Heart right ventricle (tissue), 16 donors: Measurements from ENCODE around the gene PLEKHH3. TPM values are rescaled to one million over a fixed set of nuclear protein-coding genes. Genes with fewer than 3 reads are reported as not detected.
"Not testable (repeated sequence)": the region's sequence is repeated elsewhere in the genome, so short reads cannot be mapped to it uniquely, and the experiment has no call there.

Experiments
- ATAC-seq, 8 donors: fragments of 200-7000 bp; cut with Tn5 transposase; one replicate each; pipeline ENCODE4 v1.9.1; 2020; ENCODE audit warnings: mild to moderate bottlenecking in 8 of 8, moderate library complexity in 8 of 8, moderate number of reproducible peaks in 1 of 8
- DNase-seq, 2 donors: peaks; one replicate each; pipeline ENCODE4 v3.0.0-alpha.2; 2020
- H3K27ac ChIP-seq, 10 donors: fragments of 200-600 bp; sonication (generic) in 2 of 10; one replicate each; pipeline versions ENCODE4 v1.5.0 to v1.8.0; 2020 to 2022; ENCODE audit warnings: mild to moderate bottlenecking in 3 of 10
- H3K27me3 ChIP-seq, 7 donors: fragments of 200-600 bp; one replicate each; pipeline ENCODE4 v1.8.0; 2021 to 2022; ENCODE audit warnings: mild to moderate bottlenecking in 2 of 7
- H3K36me3 ChIP-seq, 9 donors: fragments of 200-600 bp; sonication (generic) in 1 of 9; one replicate each; pipeline versions ENCODE4 v1.5.0 to v1.8.0; 2020 to 2022; ENCODE audit warnings: mild to moderate bottlenecking in 2 of 9
- H3K4me1 ChIP-seq, 9 donors: fragments of 200-600 bp; sonication (generic) in 1 of 9; one replicate each; pipeline versions ENCODE4 v1.5.0 to v1.8.0; 2020 to 2022; ENCODE audit warnings: mild to moderate bottlenecking in 4 of 9
- H3K4me3 ChIP-seq, 10 donors: fragments of 200-600 bp; sonication (generic) in 2 of 10; one replicate each; pipeline versions ENCODE4 v1.5.0 to v1.8.0; 2020 to 2022; ENCODE audit warnings: mild to moderate bottlenecking in 7 of 10, moderate library complexity in 2 of 10
- H3K9me3 ChIP-seq, 11 donors: fragments of 200-600 bp in 10 of 11; sonication (generic) in 2 of 11; one replicate each; pipeline versions ENCODE4 v1.5.0 to v1.8.0; 2013 to 2022; ENCODE audit warnings: mild to moderate bottlenecking in 2 of 11, control low read depth in 1 of 11, moderate library complexity in 1 of 11
- WGBS, 2 donors: extraction: QIAGEN DNeasy Blood & Tissue Kit; methylation state at CpG; one replicate each; pipeline ENCODE4 v1.1.7; 2013; ENCODE audit warnings: inconsistent platforms in 1 of 2; 5-methylcytosine and 5-hydroxymethylcytosine counted together
- intact Hi-C, 10 donors: fragments of 100-400 bp; cut with DNase I; formaldehyde crosslinking; loops; one replicate each; pipeline versions ENCODE4 v1.11.1 to v1.14.2; 2022
- polyA plus RNA-seq, 2 donors: library from polyadenylated mRNA; stranded (reverse); fragments of 200-250 nt; gene quantifications; one replicate each; pipeline ENCODE4 v1.2.3, GENCODE V29; 2013
- total RNA-seq, 10 donors: library from RNA; stranded (reverse); fragmentation: NEBNext Ultra II Directional in 3 of 10; extraction: Animal tissue kit (Norgen Biotek cat#: 25700) in 3 of 10; gene quantifications; one replicate each; pipeline versions ENCODE4 v1.2.1 to v1.2.4, GENCODE V29; 2021 to 2023
- TF ChIP-seq, protein P1 (sequence below), 9 donors: fragments of 200-600 bp; sonication (generic) in 2 of 9; IDR thresholded peaks; one replicate each; pipeline versions ENCODE4 v1.5.0 to v1.8.0; 2021 to 2022; ENCODE audit warnings: antibody characterized with exemption in 9 of 9, mild to moderate bottlenecking in 5 of 9, moderate library complexity in 1 of 9
- donor health status: Arrhythmogenic right ventricular cardiomyopathy.
- donor health status: ischemic (EF 13 %, LVEDD 7.1; RV severe dilation, severe dysfunction).
- donor health status: healthy with polysubstance abuse.
- donor health status: DM: no; HTN: yes; CAD: no.
- donor health status: DM: no; HTN: no; CAD: no.
- donor health status: ischemic (EF 25% LVEDD 6.9; RV normal size, moderate dysfunction).
- donor health status: ischemic (EF 25% LVEDD 5.7; RV mildly dilated, moderate dysfunction).
- donor health status: healthy.
- donor health status: DM: yes; HTN: yes; CAD: no.
- donor health status: Ischemic cardiomyopathy.
- donor health status: ischemic (EF 35%, LVEDD 5.7; RV mildly dilated, moderate dysfunction).
- donor health status: nonischemic (EF 11% LVEDD 7.7; RV severe dilation, severe dysfunction).
- donor health status: DM: yes; HTN: yes; CAD: no.
- donor health status: PGD.
- donor health status: ischemic (EF 29% LVEDD 5.4; RV normal size, mild dysfunction).
- donor health status: nonischemic (EF 23%, LVEDD 6.1; RV moderate dilation, normal function).

PLEKHH3 gene
- total and polyA plus RNA-seq, 12 donors = 12.8 to 42.1 (median 22.8) TPM

DNA sequence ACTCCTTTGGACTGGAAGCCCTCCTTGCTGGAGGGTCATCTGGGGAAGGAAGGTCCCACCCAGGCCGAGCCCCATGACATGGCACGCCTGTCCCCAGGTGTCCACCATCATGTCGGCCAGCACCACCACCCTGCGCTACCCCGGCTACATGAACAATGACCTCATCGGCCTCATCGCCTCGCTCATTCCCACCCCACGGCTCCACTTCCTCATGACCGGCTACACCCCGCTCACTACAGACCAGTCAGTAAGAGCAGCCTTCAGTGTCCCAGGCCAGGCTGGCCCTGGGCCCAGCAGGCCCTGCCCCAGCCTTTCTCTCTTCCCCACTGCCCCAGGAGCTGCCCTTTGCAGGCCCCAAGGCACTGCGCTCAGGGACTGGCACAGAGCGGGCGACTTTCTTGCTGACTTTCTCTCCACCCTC lies 11.2 kb downstream of the PLEKHH3 start:
- Histone ChIP-seq H3K36me3 (peaks cover 0 to 90% (median 8%) of the 10 kb centered on the region in 9 donors), H3K27me3 (peaks cover 0 to 14% (median 0%) of the 10 kb centered on the region in 7 donors), H3K27ac (peak overlapping the region in 3 of 10 donors; percentile 7 to 26 (median 19)), H3K4me3 (no peak overlapping the region), H3K4me1 (peaks cover 10 to 45% (median 34%) of the 10 kb centered on the region in 9 donors), H3K9me3 (no peaks in the 10 kb centered on the region)
- intact Hi-C loops = loop anchor here in 2 of 10 donors (10.0 kb wide), 1 partner anchor 51 kb away; no protein-coding TSS in a partner anchor
- DNase-seq (no peak), ATAC-seq (no peak)
- WGBS, 2 donors = 81 to 86% methylated on average over 14 of the region's 14 CpGs
- TF ChIP-seq, protein P1, sequence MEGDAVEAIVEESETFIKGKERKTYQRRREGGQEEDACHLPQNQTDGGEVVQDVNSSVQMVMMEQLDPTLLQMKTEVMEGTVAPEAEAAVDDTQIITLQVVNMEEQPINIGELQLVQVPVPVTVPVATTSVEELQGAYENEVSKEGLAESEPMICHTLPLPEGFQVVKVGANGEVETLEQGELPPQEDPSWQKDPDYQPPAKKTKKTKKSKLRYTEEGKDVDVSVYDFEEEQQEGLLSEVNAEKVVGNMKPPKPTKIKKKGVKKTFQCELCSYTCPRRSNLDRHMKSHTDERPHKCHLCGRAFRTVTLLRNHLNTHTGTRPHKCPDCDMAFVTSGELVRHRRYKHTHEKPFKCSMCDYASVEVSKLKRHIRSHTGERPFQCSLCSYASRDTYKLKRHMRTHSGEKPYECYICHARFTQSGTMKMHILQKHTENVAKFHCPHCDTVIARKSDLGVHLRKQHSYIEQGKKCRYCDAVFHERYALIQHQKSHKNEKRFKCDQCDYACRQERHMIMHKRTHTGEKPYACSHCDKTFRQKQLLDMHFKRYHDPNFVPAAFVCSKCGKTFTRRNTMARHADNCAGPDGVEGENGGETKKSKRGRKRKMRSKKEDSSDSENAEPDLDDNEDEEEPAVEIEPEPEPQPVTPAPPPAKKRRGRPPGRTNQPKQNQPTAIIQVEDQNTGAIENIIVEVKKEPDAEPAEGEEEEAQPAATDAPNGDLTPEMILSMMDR (IDR thresholded peaks at IDR 0.05) = no peak

DNA sequence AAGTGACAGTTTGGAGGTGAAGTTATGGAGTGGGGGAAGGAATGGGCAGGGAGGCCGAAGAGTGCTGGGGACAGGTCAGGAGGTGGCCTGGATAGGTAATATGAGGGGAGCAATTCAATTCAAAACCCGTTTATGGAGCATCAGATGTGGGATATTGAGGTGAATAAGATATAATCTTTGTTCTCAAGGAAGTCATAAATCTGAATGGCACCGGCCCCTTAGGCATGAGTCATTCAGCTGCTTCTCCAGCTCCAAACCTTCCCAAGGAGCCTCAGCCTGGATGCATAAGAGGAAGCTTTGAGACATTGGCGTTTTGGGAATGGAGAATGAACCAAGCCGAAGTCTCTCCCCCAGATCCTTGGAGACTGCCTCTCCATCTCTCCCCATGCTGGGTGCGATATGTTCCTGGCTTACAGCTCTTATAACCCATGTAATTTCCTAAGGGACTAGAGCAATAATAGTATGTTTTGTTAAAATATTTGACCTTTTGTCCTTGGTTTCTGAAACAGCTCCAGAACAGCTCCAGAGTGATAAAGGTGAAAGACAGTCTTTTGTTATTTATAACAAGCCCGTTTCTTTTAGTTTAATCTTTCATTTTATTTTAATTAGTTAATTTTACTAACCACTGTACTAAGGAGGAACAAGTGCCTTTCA lies 16.0 kb downstream of the PLEKHH3 start:
- 60 to 66% methylated on average over 7 of the region's 7 CpGs for WGBS, 2 donors
- Histone ChIP-seq H3K27ac (peak overlapping the region in 1 of 10 donors; percentile 24), H3K9me3 (no peaks in the 10 kb centered on the region), H3K27me3 (no peaks in the 10 kb centered on the region), H3K36me3 (peaks cover 0 to 45% (median 0%) of the 10 kb centered on the region in 9 donors), H3K4me1 (peaks cover 0 to 25% (median 12%) of the 10 kb centered on the region in 9 donors), H3K4me3 (no peak overlapping the region)
- TF ChIP-seq, protein P1 (IDR thresholded peaks at IDR 0.05) = no peak
- DNase-seq = no peak
- ATAC-seq = no peak
- intact Hi-C loops = loop anchor here in 2 of 10 donors (10.0 kb wide), 1 partner anchor 46 kb away; no protein-coding TSS in a partner anchor

DNA sequence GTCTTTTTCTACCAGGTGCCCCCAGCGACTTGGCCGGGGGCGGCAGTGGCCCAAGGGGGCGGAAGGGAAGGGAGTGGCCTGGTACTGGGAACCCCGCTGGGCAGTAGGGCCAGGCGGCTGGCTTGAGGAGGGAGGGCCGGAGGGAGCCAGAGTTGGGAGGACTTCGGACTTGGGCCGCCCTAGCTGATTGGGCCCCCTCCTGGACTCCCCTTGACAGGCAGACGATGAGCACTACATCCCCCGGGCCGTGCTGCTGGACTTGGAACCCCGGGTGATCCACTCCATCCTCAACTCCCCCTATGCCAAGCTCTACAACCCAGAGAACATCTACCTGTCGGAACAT lies 16.9 kb downstream of the PLEKHH3 start:
- ATAC-seq = peak in 7 of 8 donors; percentile 12 to 53 (median 25)
- intact Hi-C loops = loop anchor here in 6 of 10 donors (5.0 to 10.0 kb wide), 3 partner anchors 43 to 53 kb away; partner anchors contain the start of genes RETREG3 (in 2 of the 6) and TUBG1 (in 2 of the 6)
- not testable (repeated sequence) for H3K27me3 ChIP-seq, H3K9me3 ChIP-seq, DNase-seq
- peaks cover 0 to 35% (median 0%) of the 10 kb centered on the region in 9 donors for H3K36me3 ChIP-seq
- 31 to 95% methylated on average over 1 to 6 of the region's 14 CpGs for WGBS, 2 donors
- H3K4me3 ChIP-seq = peak overlapping the region in 9 of 10 donors; percentile 55 to 88 (median 76)
- H3K27ac ChIP-seq = peak overlapping the region in 7 of 10 donors; percentile 72 to 90 (median 83)
- peaks cover 0 to 25% (median 12%) of the 10 kb centered on the region in 9 donors for H3K4me1 ChIP-seq

DNA sequence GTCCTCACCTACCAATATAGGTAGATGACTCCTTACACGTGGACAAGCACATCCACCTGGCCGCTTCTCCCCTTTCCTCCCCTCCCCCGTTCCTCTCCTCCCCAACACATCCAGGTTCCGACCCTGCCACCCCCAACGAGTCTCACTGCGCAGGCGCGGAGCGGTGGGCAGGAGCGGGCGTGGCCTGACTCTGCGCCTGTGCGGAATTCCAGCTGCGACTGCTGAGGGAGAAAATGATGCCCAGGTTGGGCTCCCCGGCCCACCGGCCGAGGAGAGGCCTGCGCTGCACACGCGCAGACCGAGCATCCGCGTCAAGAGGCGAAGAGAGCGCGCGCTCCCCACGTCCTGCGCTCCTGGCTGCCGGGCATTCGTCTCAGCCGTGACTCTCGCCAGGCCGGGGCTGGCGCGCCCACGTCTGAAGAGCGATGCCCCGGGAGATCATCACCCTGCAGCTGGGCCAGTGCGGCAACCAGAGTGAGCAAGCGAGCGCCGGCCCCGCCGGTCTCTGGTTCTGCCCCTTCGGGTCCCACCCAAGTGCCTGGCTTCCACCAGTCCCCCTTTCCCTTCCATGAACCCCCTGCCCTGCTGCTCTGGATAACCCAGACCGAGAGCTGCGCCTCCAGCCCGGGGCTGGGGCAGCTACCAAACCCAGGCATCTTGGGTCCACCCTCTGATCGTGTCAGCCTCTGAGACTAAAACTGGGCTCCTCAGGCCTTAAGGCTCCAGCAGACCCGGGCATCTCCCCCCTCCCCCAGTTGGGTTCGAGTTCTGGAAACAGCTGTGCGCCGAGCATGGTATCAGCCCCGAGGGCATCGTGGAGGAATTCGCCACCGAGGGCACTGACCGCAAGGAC lies 17.5 kb downstream of the PLEKHH3 start, which contains the start of gene TUBG2:
TUBG2 (plus strand) TSS at position 206 of the 853 bp plus-strand sequence; CDS start at position 426, 220 bp downstream.
- Histone ChIP-seq H3K9me3 (no peaks in the 10 kb centered on the region), H3K27ac (peak within 1 kb of the TSS in 9 of 10 donors; percentile 44 to 90 (median 80)), H3K4me3 (peak within 1 kb of the TSS; percentile 23 to 88 (median 74)), H3K27me3 (peaks cover 0 to under 1% (median 0%) of the 10 kb centered on the region in 7 donors), H3K36me3 (peaks cover 0 to 30% (median 0%) of the 10 kb centered on the region in 9 donors), H3K4me1 (peaks cover 0 to 26% (median 13%) of the 10 kb centered on the region in 9 donors)
- TF ChIP-seq, protein P1 (IDR thresholded peaks at IDR 0.05) = no peak
- peak; percentile 94 to 97 (median 94) for ATAC-seq
- WGBS, 2 donors = 2 to 3% methylated on average over 57 to 59 of the region's 59 CpGs
- intact Hi-C loops = loop anchor here in 4 of 10 donors (5.0 kb wide), 2 partner anchors 42 to 52 kb away; partner anchors contain the start of genes RETREG3 (in 2 of the 4) and TUBG1 (in 2 of the 4)
- peak; percentile 87 to 92 for DNase-seq
